Stimulated activated naive CD8-positive, alpha-beta T cell treated with anti-CD3 and anti-CD28 coated beads, Interleukin-15, Interleukin-2, amounts not matched to agents 100 ng/mL and 50 ng/mL, for 24 hours (primary cell): ENCODE measurements around the gene IDI2.

Experiments used
- H3K27ac Mint-ChIP-seq: one replicate; pipeline ENCODE4 v1.8.0; 2021; ENCODE audit warnings: mild to moderate bottlenecking, mixed read lengths
- H3K27me3 Mint-ChIP-seq: one replicate; pipeline ENCODE4 v1.8.0; 2021; ENCODE audit warnings: mixed read lengths
- H3K36me3 Mint-ChIP-seq: one replicate; pipeline ENCODE4 v1.8.0; 2021; ENCODE audit warnings: low read depth, mixed read lengths
- H3K4me1 Mint-ChIP-seq: one replicate; pipeline ENCODE4 v1.8.0; 2021; ENCODE audit warnings: low read depth, mixed read lengths
- H3K4me3 Mint-ChIP-seq: one replicate; pipeline ENCODE4 v1.8.0; 2021; ENCODE audit warnings: mild to moderate bottlenecking, mixed read lengths
- H3K9me3 Mint-ChIP-seq: one replicate; pipeline ENCODE4 v1.8.0; 2021; ENCODE audit warnings: mixed read lengths

IDI2 gene

GRCh38 chr10:986881-987619, 38.6 kb downstream of the IDI2 start:
- Mint-ChIP-seq H3K27me3 (no peaks in the 10 kb centered on the region), H3K27ac (peak overlapping the region; percentile 98)

GRCh38 chr10:986137-986825, 39.4 kb downstream of the IDI2 start:
- H3K27me3 Mint-ChIP-seq = no peaks in the 10 kb centered on the region
- peaks cover 27% of the 10 kb centered on the region for H3K36me3 Mint-ChIP-seq
- no peak overlapping the region for H3K27ac Mint-ChIP-seq
- H3K4me1 Mint-ChIP-seq = peaks cover 41% of the 10 kb centered on the region
- H3K9me3 Mint-ChIP-seq = peaks cover under 1% of the 10 kb centered on the region
- peak overlapping the region; percentile 93 for H3K4me3 Mint-ChIP-seq

More at GRCh38 chr10:986881-987619, 38.6 kb downstream of the IDI2 start:
- H3K4me3 Mint-ChIP-seq = peak overlapping the region; percentile 93
- H3K9me3 Mint-ChIP-seq = no peaks in the 10 kb centered on the region
- H3K36me3 Mint-ChIP-seq = peaks cover 29% of the 10 kb centered on the region
- peaks cover 43% of the 10 kb centered on the region for H3K4me1 Mint-ChIP-seq

- H3K27me3 Mint-ChIP-seq = no peaks in the 10 kb centered on the region
- H3K9me3 Mint-ChIP-seq = peaks cover 7% of the 10 kb centered on the region
- H3K27ac Mint-ChIP-seq = no peak overlapping the region
- H3K4me3 Mint-ChIP-seq = no peak overlapping the region
- peaks cover 26% of the 10 kb centered on the region for H3K36me3 Mint-ChIP-seq
- H3K4me1 Mint-ChIP-seq = peaks cover 32% of the 10 kb centered on the region
Observed at GRCh38 chr10:985361-985760, 40.3 kb downstream of the IDI2 start.

- H3K36me3 Mint-ChIP-seq = peaks cover 23% of the 10 kb centered on the region
- peaks cover 19% of the 10 kb centered on the region for H3K4me1 Mint-ChIP-seq
- H3K9me3 Mint-ChIP-seq = peaks cover 9% of the 10 kb centered on the region
- no peak overlapping the region for H3K4me3 Mint-ChIP-seq
- H3K27ac Mint-ChIP-seq = no peak overlapping the region
- H3K27me3 Mint-ChIP-seq = no peaks in the 10 kb centered on the region
Observed at GRCh38 chr10:983971-984655, 41.5 kb downstream of the IDI2 start.

GRCh38 chr10:983401-983800, 42.3 kb downstream of the IDI2 start:
- Mint-ChIP-seq H3K27me3 (no peaks in the 10 kb centered on the region), H3K27ac (no peak overlapping the region), H3K4me3 (no peak overlapping the region), H3K9me3 (peaks cover 14% of the 10 kb centered on the region), H3K4me1 (peaks cover 15% of the 10 kb centered on the region), H3K36me3 (peaks cover 23% of the 10 kb centered on the region)

- H3K27ac Mint-ChIP-seq = no peak overlapping the region
Observed at GRCh38 chr10:980468-981093, 45.1 kb downstream of the IDI2 start.

GRCh38 chr10:978826-979421, 46.7 kb downstream of the IDI2 start:
- H3K27ac Mint-ChIP-seq = no peak overlapping the region
- H3K4me3 Mint-ChIP-seq = no peak overlapping the region
- no peaks in the 10 kb centered on the region for H3K27me3 Mint-ChIP-seq
- peaks cover 26% of the 10 kb centered on the region for H3K36me3 Mint-ChIP-seq
- H3K4me1 Mint-ChIP-seq = no peaks in the 10 kb centered on the region
- H3K9me3 Mint-ChIP-seq = peaks cover 22% of the 10 kb centered on the region

More at GRCh38 chr10:980468-981093, 45.1 kb downstream of the IDI2 start:
- no peaks in the 10 kb centered on the region for H3K4me1 Mint-ChIP-seq
- no peaks in the 10 kb centered on the region for H3K27me3 Mint-ChIP-seq
- no peak overlapping the region for H3K4me3 Mint-ChIP-seq
- H3K9me3 Mint-ChIP-seq = peaks cover 22% of the 10 kb centered on the region
- peaks cover 26% of the 10 kb centered on the region for H3K36me3 Mint-ChIP-seq

GRCh38 chr10:976316-976715, 49.3 kb downstream of the IDI2 start:
- peaks cover 22% of the 10 kb centered on the region for H3K9me3 Mint-ChIP-seq
- peaks cover 26% of the 10 kb centered on the region for H3K36me3 Mint-ChIP-seq
- no peaks in the 10 kb centered on the region for H3K4me1 Mint-ChIP-seq
- no peak overlapping the region for H3K4me3 Mint-ChIP-seq
- H3K27ac Mint-ChIP-seq = no peak overlapping the region
- no peaks in the 10 kb centered on the region for H3K27me3 Mint-ChIP-seq

GRCh38 chr10:974785-975074, 50.9 kb downstream of the IDI2 start:
- no peaks in the 10 kb centered on the region for H3K27me3 Mint-ChIP-seq
- H3K36me3 Mint-ChIP-seq = peaks cover 12% of the 10 kb centered on the region
- no peak overlapping the region for H3K27ac Mint-ChIP-seq

GRCh38 chr10:974038-974784, 51.4 kb downstream of the IDI2 start:
- H3K36me3 Mint-ChIP-seq = peaks cover 9% of the 10 kb centered on the region
- H3K4me1 Mint-ChIP-seq = no peaks in the 10 kb centered on the region
- peaks cover 15% of the 10 kb centered on the region for H3K9me3 Mint-ChIP-seq
- no peaks in the 10 kb centered on the region for H3K27me3 Mint-ChIP-seq
- no peak overlapping the region for H3K4me3 Mint-ChIP-seq
- H3K27ac Mint-ChIP-seq = no peak overlapping the region

More at GRCh38 chr10:974785-975074, 50.9 kb downstream of the IDI2 start:
- Mint-ChIP-seq H3K4me1 (no peaks in the 10 kb centered on the region), H3K4me3 (no peak overlapping the region), H3K9me3 (peaks cover 16% of the 10 kb centered on the region)

- Mint-ChIP-seq H3K27ac (peak overlapping the region; percentile 51), H3K4me3 (no peak overlapping the region), H3K4me1 (no peaks in the 10 kb centered on the region), H3K36me3 (peaks cover 4% of the 10 kb centered on the region), H3K9me3 (peaks cover 5% of the 10 kb centered on the region), H3K27me3 (peaks cover 8% of the 10 kb centered on the region)
Observed at GRCh38 chr10:972763-973162, 52.9 kb downstream of the IDI2 start.

GRCh38 chr10:971613-972012, 54.0 kb downstream of the IDI2 start:
- Mint-ChIP-seq H3K4me1 (peaks cover 6% of the 10 kb centered on the region), H3K27ac (no peak overlapping the region), H3K36me3 (peaks cover 1% of the 10 kb centered on the region), H3K27me3 (peaks cover 14% of the 10 kb centered on the region), H3K9me3 (peaks cover 6% of the 10 kb centered on the region), H3K4me3 (no peak overlapping the region)

- Mint-ChIP-seq H3K27me3 (peaks cover 17% of the 10 kb centered on the region), H3K27ac (no peak overlapping the region), H3K9me3 (peaks cover 4% of the 10 kb centered on the region), H3K4me3 (no peak overlapping the region), H3K36me3 (no peaks in the 10 kb centered on the region), H3K4me1 (peaks cover 6% of the 10 kb centered on the region)
Observed at GRCh38 chr10:971150-971542, 54.5 kb downstream of the IDI2 start.
